ENCODE measurements around the gene CILP2.

Gene CILP2

DNA sequence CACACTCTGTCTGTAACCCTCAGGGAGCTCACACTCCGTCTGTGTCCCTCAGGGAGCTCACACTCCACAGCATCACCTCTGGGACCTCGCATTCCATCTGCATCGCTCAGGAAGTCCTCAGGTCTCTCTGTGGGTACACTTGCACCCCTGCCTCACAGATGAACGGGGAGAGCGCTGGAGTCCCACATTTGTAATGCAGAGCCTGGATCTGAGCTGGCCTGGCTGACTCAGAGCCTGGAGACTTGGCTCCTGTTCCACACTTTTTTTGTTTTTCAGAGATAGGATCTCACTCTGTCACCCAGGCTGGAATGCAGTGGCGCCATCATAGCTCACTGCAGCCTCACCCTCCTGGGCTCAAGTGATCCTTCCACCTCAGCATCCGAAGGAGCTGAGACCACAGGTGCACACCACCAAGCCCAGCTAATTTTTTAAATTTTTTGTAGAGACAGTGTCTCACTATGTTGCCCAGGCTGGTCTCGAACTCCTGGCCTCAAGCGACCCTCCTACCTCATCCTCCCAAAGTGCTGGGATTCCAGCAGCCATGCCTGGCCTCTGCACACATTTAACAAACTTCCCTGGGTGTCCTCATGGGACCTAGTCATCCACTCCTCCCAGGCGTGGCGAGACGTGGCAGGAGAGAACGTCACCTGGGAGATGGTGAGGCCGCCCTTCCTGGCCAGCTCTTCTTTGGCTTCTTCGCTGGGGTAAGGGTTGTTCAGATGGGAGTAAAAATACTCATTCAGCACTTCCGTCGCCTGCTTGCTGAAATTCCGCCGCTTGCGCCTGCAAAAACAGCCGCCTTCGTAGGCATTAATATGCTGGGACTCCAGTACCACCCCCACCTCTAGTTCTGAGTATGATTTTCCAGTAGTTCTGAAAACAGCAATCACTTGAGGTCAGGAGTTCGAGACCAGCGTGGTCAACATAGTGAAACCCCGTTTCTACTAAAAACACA lies 31.0 kb downstream of the CILP2 start:
- no peak for DNase-seq

DNA sequence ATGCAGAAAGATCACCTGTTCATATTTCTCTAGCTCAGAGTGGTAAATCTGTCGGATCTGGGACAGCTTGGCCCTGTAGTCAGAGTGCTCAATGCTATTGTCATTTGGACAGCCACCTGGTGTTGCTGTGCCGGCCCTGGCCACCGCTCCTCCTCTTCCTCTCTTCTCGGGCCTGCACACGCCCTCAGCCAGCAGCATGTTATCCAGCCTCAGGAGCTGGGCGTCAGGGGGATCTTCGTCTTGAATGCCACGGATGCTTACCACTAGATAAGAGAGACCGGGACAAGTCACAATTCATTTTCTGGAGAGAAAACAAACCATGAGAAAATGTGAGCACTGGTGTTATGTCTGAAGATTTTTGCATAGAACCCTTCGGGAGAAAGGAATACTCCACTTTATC lies 32.5 kb downstream of the CILP2 start:
- DNase-seq, result no peak

DNA sequence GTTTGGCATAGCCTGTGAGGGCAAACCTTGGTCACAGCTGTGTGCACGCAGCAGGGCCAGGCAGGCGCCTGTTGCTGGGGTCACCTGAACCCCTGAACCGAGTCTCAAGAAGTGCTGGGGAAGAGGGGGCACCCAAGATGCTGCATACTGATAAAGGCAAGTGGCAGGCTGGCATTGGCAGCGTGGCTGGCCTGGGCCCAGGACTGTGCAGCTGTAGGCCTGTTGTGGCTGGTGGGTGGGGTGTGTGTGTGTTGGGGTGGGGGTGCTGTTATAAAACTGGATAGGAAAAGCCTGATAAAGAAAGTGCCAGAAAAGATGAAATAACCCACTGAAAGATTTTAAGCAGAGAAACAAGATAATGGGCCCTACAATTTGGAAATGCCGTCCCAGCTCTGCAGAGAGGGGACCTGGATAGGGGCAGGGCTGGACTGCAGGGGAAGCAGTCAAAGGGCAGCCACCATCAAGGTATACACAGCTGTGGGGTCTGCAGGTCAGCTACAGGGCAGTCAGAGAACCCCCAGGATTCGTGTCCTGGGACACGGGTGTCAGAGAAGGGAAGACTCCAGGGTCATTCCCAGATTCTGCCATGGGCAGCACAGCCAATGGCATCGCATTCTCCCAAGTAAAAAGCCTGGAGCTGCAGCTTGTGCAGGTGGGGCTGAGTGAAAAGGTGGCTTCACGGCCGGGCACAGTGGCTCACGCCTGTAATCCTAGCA lies 33.2 kb downstream of the CILP2 start:
- DNase-seq, result no peak

DNA sequence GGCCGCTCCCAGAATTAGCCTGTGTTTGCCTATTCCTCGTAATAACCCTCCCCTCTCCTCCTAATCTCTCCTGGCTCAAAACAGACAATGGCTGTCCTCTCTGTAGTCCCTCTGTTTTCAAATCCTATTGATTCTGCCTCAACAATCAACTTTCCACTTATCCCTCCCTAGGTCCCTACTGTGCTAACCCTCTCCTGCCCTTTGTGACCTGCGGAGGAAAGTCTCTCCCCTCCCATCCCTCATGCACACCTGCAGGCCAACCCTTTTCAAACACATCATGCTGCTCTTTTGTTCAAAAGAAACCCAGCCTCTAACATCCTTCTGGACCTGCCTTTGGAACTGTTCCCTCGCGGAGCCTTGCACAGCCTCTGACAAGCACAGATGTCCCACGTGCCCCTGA lies 37.3 kb downstream of the CILP2 start:
- DNase-seq, result no peak

DNA sequence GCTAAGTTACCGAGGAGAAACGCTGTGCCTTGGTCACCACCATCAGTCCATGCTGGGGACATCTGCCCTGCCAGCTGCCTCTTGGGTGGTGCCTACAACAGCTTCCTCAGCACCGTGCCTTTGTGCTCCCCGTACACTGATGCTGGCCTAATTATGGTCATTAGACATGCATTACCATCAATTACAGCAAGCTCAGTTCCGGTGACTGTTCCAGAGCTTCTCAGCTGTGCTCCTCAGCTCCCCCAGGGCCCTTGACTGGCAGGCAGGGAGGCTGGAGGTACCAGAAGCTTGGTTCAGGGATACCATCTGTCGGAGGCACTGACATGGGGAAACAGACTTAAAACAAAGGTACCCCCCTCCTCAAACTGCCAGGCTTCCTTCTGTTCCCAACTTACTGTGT lies 40.2 kb downstream of the CILP2 start:
- DNase-seq, result no peak

DNA sequence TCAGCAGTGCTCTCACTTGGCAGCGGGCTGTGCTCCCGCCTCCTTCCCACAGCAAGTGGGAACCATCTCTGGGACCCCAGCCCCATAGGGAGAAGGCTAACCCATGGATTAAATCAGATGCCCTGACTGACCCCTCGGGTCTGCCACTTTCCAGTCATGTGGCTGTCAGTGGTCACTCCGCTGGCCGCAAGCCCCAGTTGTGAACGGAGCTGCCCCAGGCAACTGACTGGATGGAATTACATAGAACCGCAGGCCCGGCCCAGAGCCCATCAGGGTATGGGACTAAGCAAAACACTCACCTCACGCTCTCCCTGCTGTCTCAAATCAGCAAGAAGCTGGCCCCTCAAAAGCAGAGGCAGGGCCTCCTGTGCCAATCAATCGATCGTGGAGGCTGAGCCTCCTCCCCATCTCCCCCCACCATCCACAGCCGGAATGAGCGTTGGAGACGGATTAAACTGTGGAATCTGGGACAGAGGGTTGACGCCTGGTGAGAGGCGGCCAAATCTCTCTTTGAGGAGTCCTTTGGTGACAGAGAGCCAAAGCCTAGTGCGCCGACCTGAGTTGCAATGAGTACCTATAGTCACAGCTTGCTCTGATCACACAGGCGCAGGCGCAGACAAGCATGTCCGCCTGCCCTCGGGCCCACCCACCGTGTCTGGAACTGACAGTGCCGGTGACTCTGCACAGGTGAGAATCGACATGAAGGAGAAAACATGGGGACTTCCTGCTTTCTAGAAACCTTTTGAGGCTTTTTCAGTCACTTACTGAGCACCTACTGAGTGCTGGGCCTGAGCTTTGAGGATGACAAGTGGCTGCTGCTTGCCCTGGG lies 41.7 kb downstream of the CILP2 start:
- DNase-seq, result no peak

DNA sequence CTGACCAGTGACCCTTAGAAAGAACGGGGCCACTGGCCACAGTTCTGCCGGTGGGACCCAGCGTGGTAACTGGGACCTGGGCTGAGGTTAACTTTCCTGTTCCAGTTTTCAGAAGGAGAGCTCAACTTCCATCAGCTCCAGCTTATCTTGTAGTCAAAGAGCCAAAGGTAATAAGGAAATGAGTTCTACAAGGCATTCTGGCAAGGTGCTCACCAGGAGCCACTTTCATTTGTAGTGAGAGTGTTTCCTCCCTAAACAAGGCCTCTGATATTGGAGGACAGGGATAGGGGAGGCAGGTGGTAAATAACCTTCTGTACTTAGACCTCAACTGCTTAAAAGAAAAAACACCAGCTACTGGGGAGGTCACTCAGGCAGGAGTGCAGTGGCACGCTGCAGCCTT lies 42.4 kb downstream of the CILP2 start:
- DNase-seq, result no peak

DNA sequence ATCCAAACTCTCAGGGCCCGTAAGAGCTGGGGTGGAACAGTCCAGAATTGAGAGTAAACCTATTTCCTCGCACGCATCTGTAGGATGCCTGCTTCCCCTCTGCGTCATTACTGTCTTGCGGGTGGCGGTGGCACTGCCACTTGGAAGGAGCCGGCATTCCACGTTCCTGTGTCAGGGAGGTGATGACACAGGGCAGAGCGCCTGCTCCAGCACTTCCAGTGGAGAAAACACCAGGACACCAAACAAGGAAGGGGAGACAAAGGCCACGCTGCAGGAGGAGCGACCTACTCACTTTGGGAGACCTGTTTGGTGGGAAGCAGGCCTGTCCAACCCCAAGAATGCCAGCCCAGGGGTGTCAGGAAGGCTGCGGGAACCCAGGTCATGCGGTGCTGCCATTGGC lies 43.3 kb downstream of the CILP2 start:
- DNase-seq, result no peak

DNA sequence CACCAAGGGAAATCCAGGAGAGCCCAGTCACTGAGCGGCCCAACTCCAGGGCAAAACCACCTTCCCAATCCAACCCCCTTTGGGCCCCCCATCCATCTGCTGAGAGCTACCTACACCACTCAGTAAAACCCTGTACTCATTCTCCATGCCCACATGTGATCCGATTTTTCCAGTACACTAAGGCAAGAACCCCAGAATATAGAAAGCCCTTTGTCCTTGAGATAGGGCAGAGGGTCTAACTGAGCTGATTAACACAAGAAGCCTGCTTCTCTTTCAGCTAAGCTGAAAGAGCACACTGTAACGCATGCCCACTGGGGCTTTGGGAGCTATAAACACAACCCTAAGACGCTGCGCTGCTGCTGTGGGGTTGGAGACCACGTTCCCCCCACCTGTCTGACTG lies 44.4 kb downstream of the CILP2 start:
- no peak for DNase-seq

DNA sequence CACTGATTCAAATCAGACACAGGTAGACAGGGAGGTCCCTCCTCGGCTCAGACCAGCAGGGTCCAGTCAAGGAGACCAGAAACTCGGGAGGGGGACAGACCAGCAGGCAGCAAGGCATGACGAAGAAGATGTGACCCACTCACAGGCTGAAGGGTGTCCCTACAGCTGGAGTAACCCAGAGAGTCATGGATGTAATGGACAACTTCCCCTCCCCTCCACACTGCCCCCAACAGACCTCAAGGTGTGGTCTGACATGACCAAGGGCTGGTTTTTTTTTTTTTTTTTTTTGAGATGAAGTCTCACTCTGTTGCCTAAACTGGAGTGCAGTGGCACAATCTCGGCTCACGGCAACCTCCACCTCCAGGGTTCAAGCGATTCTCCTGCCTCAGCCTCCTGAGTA lies 46.3 kb downstream of the CILP2 start:
- DNase-seq, result no peak

DNA sequence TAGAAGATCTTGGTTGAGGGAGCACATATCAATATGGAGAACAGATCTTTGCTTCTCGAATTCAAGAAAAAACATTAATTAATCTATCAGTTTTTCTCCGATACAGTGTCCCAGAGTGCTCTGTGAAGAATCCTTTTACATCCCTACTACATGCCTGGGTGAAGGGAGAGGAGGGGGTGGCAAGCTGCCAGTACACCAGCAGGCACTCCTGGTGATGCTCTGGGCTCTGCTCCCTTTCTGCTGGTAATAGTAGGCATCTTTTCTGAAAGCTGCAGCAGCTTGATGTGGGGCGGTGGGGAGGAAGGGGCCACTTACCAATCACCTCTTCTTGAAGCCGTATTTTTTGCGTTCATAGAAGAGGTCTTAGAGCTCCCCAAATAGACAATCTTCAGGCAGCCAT lies 49.7 kb downstream of the CILP2 start:
- DNase-seq, result no peak

DNA sequence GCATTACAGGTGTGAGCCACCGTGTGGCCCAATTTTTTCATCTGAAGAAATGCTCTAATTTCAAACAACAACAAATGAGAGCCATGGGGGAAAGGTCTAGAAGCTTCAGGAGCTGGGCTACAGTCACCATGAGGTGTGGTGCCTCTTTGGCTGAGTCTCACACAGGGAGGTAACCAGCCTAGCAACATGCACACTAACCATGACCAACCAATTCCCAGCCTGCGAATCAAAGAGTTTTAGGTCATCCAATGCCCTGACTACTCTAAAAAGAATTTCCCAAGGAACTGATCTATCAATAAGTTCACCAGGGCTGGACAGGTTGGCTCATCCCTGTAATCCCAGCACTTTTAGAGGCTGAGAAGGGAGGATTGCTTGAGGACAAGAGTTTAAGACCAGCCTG lies 50.5 kb downstream of the CILP2 start:
- no peak for DNase-seq

DNA sequence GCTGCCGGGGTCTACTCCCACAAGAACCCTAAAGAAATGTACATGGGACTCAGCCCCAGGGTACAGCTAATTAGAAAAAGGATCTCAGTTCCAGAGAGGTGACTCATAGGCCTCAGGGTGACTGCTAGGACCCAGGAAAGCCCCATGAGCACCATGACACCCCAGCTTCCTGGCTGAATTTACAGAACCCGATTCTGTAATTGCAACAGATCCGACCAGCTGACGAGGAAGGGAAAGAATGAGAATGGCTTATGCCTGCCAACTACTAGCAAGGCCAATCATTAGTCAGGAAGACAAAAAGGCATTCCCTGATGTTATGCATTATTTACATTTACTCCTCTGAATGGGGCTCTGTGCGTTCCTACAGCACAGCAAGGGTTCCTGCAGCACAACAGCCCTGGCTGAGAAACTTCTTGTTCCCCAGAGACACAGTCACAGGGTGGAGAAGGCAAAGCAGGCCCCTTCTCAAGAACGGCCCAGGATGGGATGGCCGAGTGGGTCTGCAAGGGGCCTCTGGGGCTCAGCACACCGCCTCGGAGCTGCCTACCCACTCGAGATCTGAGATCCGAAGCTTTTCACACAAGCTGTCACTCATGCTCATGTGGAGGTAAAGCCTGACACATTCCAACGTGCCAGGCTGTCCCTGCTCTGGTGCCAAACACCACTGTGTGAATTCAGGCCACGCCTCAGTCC lies 53.2 kb downstream of the CILP2 start:
- DNase-seq, result peak; percentile 77 to 80

DNA sequence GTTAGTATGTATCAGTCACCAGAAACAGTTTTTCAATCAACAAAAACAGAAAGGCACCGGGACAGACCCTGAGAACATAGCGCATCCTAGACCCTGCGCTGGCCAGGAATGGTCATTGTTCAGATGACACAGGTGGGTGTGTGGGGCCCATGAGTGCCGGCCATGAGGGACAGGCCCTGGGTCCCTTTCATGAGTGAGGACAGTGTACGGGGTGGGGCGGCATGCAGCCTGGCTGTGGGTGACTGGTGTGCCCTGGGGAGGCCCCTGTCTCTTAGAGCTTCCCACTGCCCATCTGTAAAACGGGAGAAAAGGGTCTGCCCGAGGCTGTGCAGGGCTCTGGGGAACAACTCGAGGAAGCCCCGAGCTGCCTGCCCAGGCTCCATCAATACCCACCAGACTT lies 54.6 kb downstream of the CILP2 start:
- no peak for DNase-seq

DNA sequence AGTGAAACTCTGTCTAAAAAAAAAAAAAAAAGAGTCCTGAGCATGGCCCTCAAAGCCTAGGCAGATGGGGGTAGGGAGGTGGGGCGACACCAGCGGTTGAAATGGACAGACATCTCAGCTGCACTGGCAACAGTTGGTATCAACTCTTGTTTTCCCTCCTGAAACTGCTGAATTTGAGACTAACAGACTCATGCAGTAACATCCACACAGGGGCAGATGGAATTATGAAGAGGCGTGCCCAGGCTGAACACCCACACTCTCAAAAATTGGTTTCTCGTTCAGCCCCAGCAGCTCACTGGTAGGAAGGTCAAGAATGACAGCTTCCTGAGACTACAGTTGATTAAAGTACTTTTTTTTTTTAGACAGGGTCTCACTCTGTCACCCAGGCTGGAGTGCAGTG lies 56.3 kb downstream of the CILP2 start:
- no peak for DNase-seq

DNA sequence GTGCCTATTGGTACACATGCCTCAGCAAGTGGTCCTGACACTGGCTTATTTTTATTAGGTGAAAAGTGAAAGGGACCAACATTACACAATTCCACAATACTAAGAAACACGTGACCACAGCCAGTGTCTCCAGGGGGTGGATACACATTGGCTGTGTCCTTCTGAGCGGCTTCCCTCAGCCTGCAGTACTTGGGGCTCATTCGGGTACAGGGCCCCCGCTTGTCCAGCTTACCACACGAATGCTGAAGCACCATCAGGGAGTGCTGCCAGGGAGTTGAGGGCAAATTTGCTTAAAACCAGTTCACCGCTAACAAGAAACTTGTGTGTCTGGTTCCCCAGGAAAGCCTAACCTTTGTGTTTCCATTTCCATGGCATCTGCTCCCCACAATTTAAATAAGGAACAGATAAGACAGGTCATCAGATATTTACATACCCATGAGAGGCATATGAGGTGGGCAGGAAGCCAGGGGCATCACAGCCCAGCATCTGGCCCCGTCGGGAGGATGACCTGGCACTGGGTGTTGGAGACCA lies 57.2 kb downstream of the CILP2 start:
- DNase-seq, result no peak
